PC-9 (cell line): ENCODE results near the gene ABHD1. TPM values are rescaled to one million over a fixed set of nuclear protein-coding genes. Genes with fewer than 3 reads are reported as not detected.

Experiments used
- BruUV-seq: library from RNA; stranded (reverse); fragments of 400-500 nt; replicated peaks from 2 replicates; lab custom pipeline; 2021; lab: Mats Ljungman, UMichigan
- CTCF ChIA-PET: fragments of 300-600 bp; sonication (Branson Sonifier 250); formaldehyde crosslinking; loops from one replicate; lab custom pipeline; 2022; ENCODE audit warnings: antibody characterized with exemption; lab: Charles Lee
- POLR2A ChIA-PET: fragments of 300-600 bp; sonication (Branson Sonifier 250); formaldehyde crosslinking; loops from one replicate; lab custom pipeline; 2022; ENCODE audit warnings: antibody characterized with exemption; ENCODE audit not compliant: unreplicated experiment; lab: Charles Lee
- DNase-seq, 2 experiments: peaks; one replicate each; pipeline versions ENCODE4 v3.0.0 to v3.0.0-alpha.2; 2015 to 2022; ENCODE audit warnings: mixed read lengths in 1 of 2
- H2AFZ ChIP-seq: fragments of 200-600 bp; sonication (generic); 2 replicates; pipeline ENCODE4 v1.8.1; 2017; ENCODE audit warnings: antibody characterized with exemption
- H3F3A ChIP-seq: fragments of 200-600 bp; sonication (generic); 2 replicates; pipeline ENCODE4 v1.8.1; 2017; ENCODE audit warnings: antibody characterized with exemption, mild to moderate bottlenecking, low read depth; ENCODE audit not compliant: insufficient read depth
- H3K27ac ChIP-seq: fragments of 200-600 bp; sonication (generic); 2 replicates; pipeline ENCODE4 v1.6.1; 2016; ENCODE audit warnings: mixed run types
- H3K27me3 ChIP-seq: fragments of 200-600 bp; sonication (generic); 2 replicates; pipeline ENCODE4 v1.6.1; 2016; ENCODE audit warnings: low read depth, mixed run types; ENCODE audit not compliant: insufficient read depth
- H3K36me3 ChIP-seq: fragments of 200-600 bp; sonication (generic); 2 replicates; pipeline ENCODE4 v1.6.1; 2016; ENCODE audit warnings: low read depth, mixed run types
- H3K4me1 ChIP-seq: fragments of 200-600 bp; sonication (generic); replicated peaks from 2 replicates; pipeline ENCODE4 v1.6.1; 2016; ENCODE audit warnings: mixed run types; ENCODE audit not compliant: insufficient read depth
- H3K4me2 ChIP-seq: fragments of 200-600 bp; sonication (generic); 2 replicates; pipeline ENCODE4 v1.6.1; 2017; ENCODE audit warnings: mixed run types
- H3K4me3 ChIP-seq: fragments of 200-600 bp; sonication (generic); 2 replicates; pipeline ENCODE4 v1.6.1; 2016; ENCODE audit warnings: mixed run types
- H3K79me2 ChIP-seq: fragments of 200-600 bp; sonication (generic); 2 replicates; pipeline ENCODE4 v1.6.1; 2017; ENCODE audit warnings: low read depth, mixed run types
- H3K9me2 ChIP-seq: fragments of 200-600 bp; sonication (generic); 2 replicates; pipeline ENCODE4 v1.8.1; 2017; ENCODE audit warnings: mild to moderate bottlenecking; ENCODE audit not compliant: insufficient read depth
- H3K9me3 ChIP-seq: fragments of 200-600 bp; sonication (generic); 2 replicates; pipeline ENCODE4 v1.8.1; 2016; ENCODE audit warnings: low read depth; ENCODE audit not compliant: insufficient read depth
- H4K20me1 ChIP-seq: fragments of 200-600 bp; sonication (generic); 2 replicates; pipeline ENCODE4 v1.8.1; 2017; ENCODE audit not compliant: insufficient read depth
- CTCF ChIP-seq: fragments of 200-600 bp; sonication (generic); conservative IDR thresholded peaks from 2 replicates; pipeline ENCODE4 v1.6.1; 2017; ENCODE audit warnings: mixed run types, antibody characterized with exemption, mild to moderate bottlenecking, moderate library complexity
- EZH2 ChIP-seq: fragments of 200-600 bp; sonication (generic); IDR thresholded peaks from 2 replicates; pipeline ENCODE4 v1.8.0; 2017; ENCODE audit warnings: antibody characterized with exemption, low read depth
- intact Hi-C: fragments of 100-400 bp; cut with micrococcal nuclease; formaldehyde crosslinking; loops from one replicate; pipeline ENCODE4 v1.10.0; 2022; ENCODE audit not compliant: unreplicated experiment
- total RNA-seq: library from RNA; stranded (reverse); gene quantifications from 2 replicates; pipeline ENCODE4 v1.2.3, GENCODE V29; 2021

Gene ABHD1
- total RNA-seq, 1 experiment from 2014 or later = not detected

DNA sequence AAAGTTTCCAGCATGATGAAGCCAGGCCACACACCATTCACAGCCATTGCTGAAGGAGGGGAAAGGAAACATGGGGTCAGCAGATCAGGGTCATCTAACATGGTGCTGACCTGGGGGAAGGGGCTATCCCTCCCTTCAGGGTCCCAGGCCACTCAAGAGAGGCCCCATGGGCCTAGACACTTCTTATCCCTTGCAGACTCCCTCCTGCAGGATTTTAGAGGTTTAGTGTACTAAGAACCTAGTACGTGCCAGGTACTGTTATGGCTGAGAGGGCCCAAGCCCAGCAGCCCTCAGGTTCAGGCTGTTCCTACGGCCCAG is 28.2 kb upstream of the ABHD1 start:
- peaks cover 6% of the 10 kb centered on the region; the same call in 1 of the 2 replicates for H3F3A ChIP-seq
- H3K4me3 ChIP-seq = no peak overlapping the region
- intact Hi-C loops = loop anchor here (5.0 kb wide), 1 partner anchor 277 kb away; the partner anchor contains the start of genes EIF2B4 and SNX17
- H3K27ac ChIP-seq = no peak overlapping the region
- no peaks in the 10 kb centered on the region for H3K79me2 ChIP-seq
- no peaks in the 10 kb centered on the region for H3K9me2 ChIP-seq
- H3K4me1 ChIP-seq = no peaks in the 10 kb centered on the region
- H2AFZ ChIP-seq = no peak overlapping the region
- H4K20me1 ChIP-seq = no peaks in the 10 kb centered on the region
- ChIA-PET POLR2A (no interaction called here), CTCF (no interaction called here)
- no peak for DNase-seq
- no peak overlapping the region for H3K4me2 ChIP-seq
- BruUV-seq = no TSS peak
- H3K27me3 ChIP-seq = no peaks in the 10 kb centered on the region
- no peaks in the 10 kb centered on the region for H3K36me3 ChIP-seq
- TF ChIP-seq EZH2 (no peak), CTCF (no peak)
- H3K9me3 ChIP-seq = no peaks in the 10 kb centered on the region

DNA sequence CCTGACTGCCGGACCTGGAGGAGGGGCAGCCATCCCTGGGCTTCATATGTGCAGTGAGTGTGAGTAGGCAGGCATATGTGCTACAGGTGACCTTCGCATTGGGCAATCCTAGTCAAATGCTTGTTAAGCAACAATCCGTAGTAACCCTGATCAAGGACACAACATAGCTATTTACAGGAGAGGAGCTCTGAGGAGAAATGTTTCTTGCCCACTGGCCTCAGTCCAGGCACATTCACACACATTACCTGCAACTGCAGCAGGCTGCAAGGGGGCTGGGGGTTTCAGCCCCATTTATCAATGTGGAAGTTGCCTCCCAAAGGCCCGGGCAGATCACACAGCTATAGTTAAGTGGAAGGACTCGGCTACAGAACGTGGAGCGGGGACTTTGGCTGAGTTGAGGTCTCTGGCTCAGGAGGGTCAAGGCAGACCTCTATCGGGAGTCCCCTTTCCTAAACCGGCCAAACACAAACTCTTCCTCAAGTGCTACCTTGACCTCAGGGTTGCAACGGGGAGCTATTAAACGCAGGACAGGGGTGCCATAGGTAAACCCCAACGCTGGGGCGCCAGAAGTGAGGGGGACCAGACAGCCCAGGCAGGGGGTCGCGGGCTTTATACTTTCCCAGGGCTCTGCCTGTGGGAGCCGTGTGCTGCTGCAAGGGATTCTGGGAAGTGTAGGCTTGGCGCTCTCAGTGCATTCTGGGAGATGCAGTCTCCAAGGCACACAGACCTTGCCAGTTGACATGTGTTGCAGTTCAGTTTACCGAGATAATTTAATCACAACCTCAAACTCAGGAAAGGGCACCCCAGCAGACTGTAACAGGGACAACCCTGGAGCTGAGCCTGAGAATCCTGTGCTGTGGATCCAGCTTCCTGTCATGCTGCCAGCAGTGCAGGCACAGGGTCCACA is 27.6 kb upstream of the ABHD1 start:
- TF ChIP-seq CTCF (no peak), EZH2 (no peak)
- Histone ChIP-seq H3K4me2 (peak overlapping the region; percentile 78), H3K36me3 (no peaks in the 10 kb centered on the region), H3K4me1 (no peaks in the 10 kb centered on the region), H2AFZ (peak overlapping the region; percentile 78), H3K27ac (no peak overlapping the region), H3K79me2 (no peaks in the 10 kb centered on the region), H3K4me3 (peak overlapping the region; percentile 39; the same call in 1 of the 2 replicates), H3F3A (peaks cover 6% of the 10 kb centered on the region; the same call in 1 of the 2 replicates), H3K27me3 (no peaks in the 10 kb centered on the region), H3K9me2 (no peaks in the 10 kb centered on the region), H4K20me1 (no peaks in the 10 kb centered on the region), H3K9me3 (no peaks in the 10 kb centered on the region)
- CTCF ChIA-PET = interaction anchor here (0.5 to 1.0 kb wide), 3 partner anchors 9 to 188 kb away, joined by 3 to 27 read pairs (median 5); partner anchors contain the start of gene KHK
- intact Hi-C loops = loop anchor here (5.0 kb wide), 1 partner anchor 276 kb away; the partner anchor contains the start of genes EIF2B4 and SNX17
- POLR2A ChIA-PET = interaction anchor here (1.0 kb wide), 1 partner anchor 9 kb away, joined by 5 read pairs; no protein-coding TSS in a partner anchor
- BruUV-seq = no TSS peak
- DNase-seq = no peak

DNA sequence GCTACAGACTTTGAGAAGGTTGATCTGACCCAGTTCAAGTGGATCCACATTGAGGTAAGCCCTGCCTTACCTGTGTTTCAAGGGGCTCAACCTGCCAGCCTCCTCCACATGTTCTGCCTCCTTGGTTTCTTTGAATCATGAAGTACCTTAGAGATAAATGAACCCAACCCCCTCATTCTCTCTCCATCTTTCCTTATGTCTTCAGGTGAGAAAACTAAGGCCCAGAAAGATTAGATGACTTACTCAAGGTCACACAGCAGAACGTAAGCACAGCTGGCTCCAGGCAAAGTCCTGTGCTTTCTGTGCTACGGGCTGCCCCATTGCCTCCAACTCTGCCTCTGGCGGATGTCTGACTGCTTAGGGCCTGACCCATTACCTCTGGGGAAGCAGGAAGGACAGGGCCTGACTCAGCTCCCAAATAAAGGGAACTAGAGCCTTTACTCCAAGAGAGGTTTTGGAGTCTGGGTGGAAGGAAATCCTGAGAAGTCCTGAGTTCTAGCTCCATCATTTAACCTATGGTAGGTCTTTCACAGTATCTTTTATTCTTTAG is 26.8 kb upstream of the ABHD1 start:
- Histone ChIP-seq H3K4me1 (no peaks in the 10 kb centered on the region), H3K9me2 (no peaks in the 10 kb centered on the region), H3K36me3 (no peaks in the 10 kb centered on the region), H3K4me3 (no peak overlapping the region), H3K27ac (no peak overlapping the region), H3K9me3 (no peaks in the 10 kb centered on the region), H4K20me1 (no peaks in the 10 kb centered on the region), H2AFZ (no peak overlapping the region; the same call in 1 of the 2 replicates), H3K4me2 (no peak overlapping the region), H3K79me2 (no peaks in the 10 kb centered on the region), H3F3A (peaks cover 6% of the 10 kb centered on the region; the same call in 1 of the 2 replicates), H3K27me3 (no peaks in the 10 kb centered on the region)
- DNase-seq = no peak
- intact Hi-C loops = loop anchor here (5.0 kb wide), 1 partner anchor 275 kb away; the partner anchor contains the start of genes EIF2B4 and SNX17
- ChIA-PET CTCF (interaction anchor here (0.6 to 1.0 kb wide), 3 partner anchors 10 to 187 kb away, joined by 3 to 27 read pairs (median 5); partner anchors contain the start of gene KHK), POLR2A (interaction anchor here (0.6 to 1.0 kb wide), 2 partner anchors 10 to 14 kb away, joined by 3 to 5 read pairs; no protein-coding TSS in a partner anchor)
- BruUV-seq = no TSS peak
- TF ChIP-seq EZH2 (no peak), CTCF (no peak)
